Measurements from ENCODE around the gene RHOBTB1.

DNA sequence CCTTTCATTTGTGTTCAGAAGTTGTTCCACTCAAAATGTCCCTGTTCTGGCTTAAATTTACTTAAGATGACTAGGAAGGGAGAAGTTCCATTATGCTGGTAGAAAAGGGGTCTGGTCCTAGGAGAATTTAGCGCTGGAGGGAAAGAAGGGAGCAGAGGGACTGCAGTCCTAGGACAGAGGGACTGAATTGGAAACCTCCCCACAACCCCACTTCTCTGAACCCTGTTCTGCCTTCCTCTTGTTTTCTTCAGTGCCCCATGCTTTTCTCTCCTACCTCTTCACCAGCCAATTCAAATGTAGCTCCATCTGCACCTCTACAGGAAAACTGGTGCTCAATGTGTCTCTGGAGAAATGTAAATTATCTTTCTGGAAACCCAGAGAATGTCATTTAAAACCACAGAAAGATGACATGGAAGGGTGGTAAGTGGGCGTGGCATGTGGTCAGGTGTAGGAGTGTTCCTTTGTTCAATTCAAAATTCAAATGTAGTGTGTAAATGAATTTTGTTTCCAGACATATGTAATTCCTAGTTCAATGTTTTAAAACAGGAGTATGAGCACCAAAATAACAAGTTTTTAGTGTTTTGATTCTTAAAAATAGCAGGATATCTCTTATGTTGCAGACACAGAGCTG, 24.0 kb upstream of the RHOBTB1 start:
- TF ChIP-seq, protein P1, sequence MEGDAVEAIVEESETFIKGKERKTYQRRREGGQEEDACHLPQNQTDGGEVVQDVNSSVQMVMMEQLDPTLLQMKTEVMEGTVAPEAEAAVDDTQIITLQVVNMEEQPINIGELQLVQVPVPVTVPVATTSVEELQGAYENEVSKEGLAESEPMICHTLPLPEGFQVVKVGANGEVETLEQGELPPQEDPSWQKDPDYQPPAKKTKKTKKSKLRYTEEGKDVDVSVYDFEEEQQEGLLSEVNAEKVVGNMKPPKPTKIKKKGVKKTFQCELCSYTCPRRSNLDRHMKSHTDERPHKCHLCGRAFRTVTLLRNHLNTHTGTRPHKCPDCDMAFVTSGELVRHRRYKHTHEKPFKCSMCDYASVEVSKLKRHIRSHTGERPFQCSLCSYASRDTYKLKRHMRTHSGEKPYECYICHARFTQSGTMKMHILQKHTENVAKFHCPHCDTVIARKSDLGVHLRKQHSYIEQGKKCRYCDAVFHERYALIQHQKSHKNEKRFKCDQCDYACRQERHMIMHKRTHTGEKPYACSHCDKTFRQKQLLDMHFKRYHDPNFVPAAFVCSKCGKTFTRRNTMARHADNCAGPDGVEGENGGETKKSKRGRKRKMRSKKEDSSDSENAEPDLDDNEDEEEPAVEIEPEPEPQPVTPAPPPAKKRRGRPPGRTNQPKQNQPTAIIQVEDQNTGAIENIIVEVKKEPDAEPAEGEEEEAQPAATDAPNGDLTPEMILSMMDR (IDR thresholded peaks at IDR 0.05 in 4 of 5, conservative IDR thresholded peaks at IDR 0.05 in 1 of 5), result no peak
- TF ChIP-seq POLR2A (IDR thresholded peaks at IDR 0.05), result no peak
